Uterus (tissue), 4 donors: ENCODE results near the gene ITPRIP. TPM values are rescaled to one million over a fixed set of nuclear protein-coding genes. Genes with fewer than 3 reads are reported as not detected.
A peak's percentile ranks its signal among the peaks of the same experiment; 100 is the strongest.

Experiments
- DNase-seq, 2 donors: peaks; one replicate each; pipeline ENCODE4 v3.0.0-alpha.2; 2019 to 2020
- H3K27ac ChIP-seq, 2 donors: fragments of 200-600 bp; sonication (generic); 1 replicate in 1 of 2; 2 replicates in 1 of 2; pipeline ENCODE4 v1.5.1; 2016 to 2018
- H3K27me3 ChIP-seq, 2 donors: fragments of 200-600 bp; sonication (generic); one replicate each; pipeline ENCODE4 v1.5.1; 2018 to 2019; ENCODE audit warnings: control low read depth in 1 of 2
- H3K36me3 ChIP-seq, 2 donors: fragments of 200-600 bp; sonication (generic); one replicate each; pipeline ENCODE4 v1.5.1; 2019; ENCODE audit warnings: control low read depth in 1 of 2
- H3K4me1 ChIP-seq, 2 donors: fragments of 200-600 bp; sonication (generic); one replicate each; pipeline ENCODE4 v1.5.1; 2018 to 2019; ENCODE audit warnings: control low read depth in 1 of 2
- H3K4me3 ChIP-seq, 2 donors: fragments of 200-600 bp; sonication (generic); 1 replicate in 1 of 2; 2 replicates in 1 of 2; pipeline ENCODE4 v1.5.1; 2018 to 2019; ENCODE audit warnings: mild to moderate bottlenecking in 1 of 2
- H3K9me3 ChIP-seq, 2 donors: fragments of 200-600 bp; sonication (generic); one replicate each; pipeline ENCODE4 v1.5.1; 2019; ENCODE audit warnings: control low read depth in 1 of 2
- POLR2A ChIP-seq, 2 donors: fragments of 450-650 bp; IDR thresholded peaks; one replicate each; pipeline ENCODE4 v1.6.1; 2016; ENCODE audit warnings: antibody characterized with exemption in 2 of 2, mild to moderate bottlenecking in 1 of 2, moderate library complexity in 1 of 2
- intact Hi-C: fragments of 100-400 bp; cut with DNase I; formaldehyde crosslinking; loops from one replicate; pipeline ENCODE4 v1.15.1; 2023; ENCODE audit warnings: low total_unique reads
- total RNA-seq, 4 donors: library from RNA; depleted of rRNA in 3 of 4; stranded (reverse); fragments of >200 nt in 3 of 4; gene quantifications; one replicate each; pipeline versions ENCODE4 v1.1.0 to v1.2.4, GENCODE V29; 2014 to 2023
- TF ChIP-seq, protein P1 (sequence below), 4 experiments: fragments of 200-600 bp in 2 of 4; fragments of 450-650 bp in 2 of 4; sonication (generic) in 2 of 4; IDR thresholded peaks; one replicate each; pipeline ENCODE4 v1.5.1; 2016 to 2019; ENCODE audit warnings: antibody characterized with exemption in 4 of 4, mild to moderate bottlenecking in 2 of 4, moderate library complexity in 1 of 4
- donor health status: DM: yes; HTN: yes; CAD: no.

The ITPRIP gene
- total RNA-seq, 4 donors from 2014 or later, result 10.0 to 32.6 (median 22.4) TPM

DNA sequence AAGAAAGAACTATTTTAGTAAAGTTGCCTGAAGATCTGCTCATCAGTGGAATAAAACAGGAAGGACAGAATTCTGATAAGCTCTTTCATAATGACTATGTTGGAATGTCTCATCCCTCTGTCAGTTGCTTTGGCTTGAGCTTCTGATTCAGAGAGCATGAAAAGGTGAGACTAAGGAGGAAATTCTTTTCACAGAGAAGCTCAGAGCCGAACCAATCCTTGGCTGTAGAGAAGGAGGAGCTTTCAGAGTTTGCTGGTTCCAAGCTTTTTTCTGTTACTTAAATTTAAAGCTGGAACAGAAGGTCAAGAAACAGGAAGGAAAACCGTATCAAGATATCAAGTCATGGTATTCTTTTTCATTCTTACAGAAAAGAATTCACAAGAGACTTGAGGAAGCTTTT is 45.3 kb downstream of the ITPRIP start:
- Histone ChIP-seq H3K27ac (no peak overlapping the region), H3K27me3 (no peaks in the 10 kb centered on the region), H3K36me3 (no peaks in the 10 kb centered on the region), H3K4me1 (no peaks in the 10 kb centered on the region), H3K4me3 (no peak overlapping the region), H3K9me3 (no peaks in the 10 kb centered on the region)
- intact Hi-C loops, result no loop called here
- TF ChIP-seq POLR2A (IDR thresholded peaks at IDR 0.05), result no peak
- TF ChIP-seq, protein P1, sequence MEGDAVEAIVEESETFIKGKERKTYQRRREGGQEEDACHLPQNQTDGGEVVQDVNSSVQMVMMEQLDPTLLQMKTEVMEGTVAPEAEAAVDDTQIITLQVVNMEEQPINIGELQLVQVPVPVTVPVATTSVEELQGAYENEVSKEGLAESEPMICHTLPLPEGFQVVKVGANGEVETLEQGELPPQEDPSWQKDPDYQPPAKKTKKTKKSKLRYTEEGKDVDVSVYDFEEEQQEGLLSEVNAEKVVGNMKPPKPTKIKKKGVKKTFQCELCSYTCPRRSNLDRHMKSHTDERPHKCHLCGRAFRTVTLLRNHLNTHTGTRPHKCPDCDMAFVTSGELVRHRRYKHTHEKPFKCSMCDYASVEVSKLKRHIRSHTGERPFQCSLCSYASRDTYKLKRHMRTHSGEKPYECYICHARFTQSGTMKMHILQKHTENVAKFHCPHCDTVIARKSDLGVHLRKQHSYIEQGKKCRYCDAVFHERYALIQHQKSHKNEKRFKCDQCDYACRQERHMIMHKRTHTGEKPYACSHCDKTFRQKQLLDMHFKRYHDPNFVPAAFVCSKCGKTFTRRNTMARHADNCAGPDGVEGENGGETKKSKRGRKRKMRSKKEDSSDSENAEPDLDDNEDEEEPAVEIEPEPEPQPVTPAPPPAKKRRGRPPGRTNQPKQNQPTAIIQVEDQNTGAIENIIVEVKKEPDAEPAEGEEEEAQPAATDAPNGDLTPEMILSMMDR (IDR thresholded peaks at IDR 0.05), result no peak
- DNase-seq, result no peak

DNA sequence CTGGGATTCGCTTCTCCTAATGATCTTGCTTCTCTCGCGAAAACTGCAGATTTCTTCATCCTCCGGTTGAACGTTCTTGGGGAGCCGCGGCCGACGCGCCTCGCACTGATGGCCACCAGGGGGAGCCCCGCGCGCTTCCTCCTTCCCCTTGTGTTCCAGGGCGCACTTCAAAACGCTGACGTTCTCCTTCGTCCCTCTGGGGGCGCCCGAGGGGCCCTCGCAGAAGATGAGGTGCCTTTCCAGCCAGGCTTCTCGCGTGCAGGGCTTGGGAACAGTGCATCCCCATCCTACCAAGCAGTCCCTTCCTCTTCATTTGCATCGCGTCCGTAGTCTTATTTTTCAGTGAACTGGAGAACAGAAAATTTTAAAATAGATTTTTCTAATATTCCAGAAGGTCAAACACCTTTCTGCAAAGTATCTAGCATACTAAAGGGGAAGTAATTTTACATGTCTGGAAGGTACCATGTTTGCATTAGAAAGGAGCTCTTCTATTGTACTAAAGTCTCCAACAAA is 46.8 kb downstream of the ITPRIP start:
- intact Hi-C loops, result loop anchor here (2.0 kb wide), 1 partner anchor 61 kb away; the partner anchor contains the start of gene CFAP58
- Histone ChIP-seq H3K4me1 (no peaks in the 10 kb centered on the region), H3K36me3 (no peaks in the 10 kb centered on the region), H3K4me3 (no peak overlapping the region), H3K9me3 (no peaks in the 10 kb centered on the region), H3K27me3 (no peaks in the 10 kb centered on the region), H3K27ac (peak overlapping the region in 1 of 2 donors; percentile 22)
- peak; percentile 91 to 92 for DNase-seq
- peak in 1 of 2 donors; percentile 35 for TF ChIP-seq POLR2A (IDR thresholded peaks at IDR 0.05)
- TF ChIP-seq, protein P1 (IDR thresholded peaks at IDR 0.05), result peak; percentile 100

DNA sequence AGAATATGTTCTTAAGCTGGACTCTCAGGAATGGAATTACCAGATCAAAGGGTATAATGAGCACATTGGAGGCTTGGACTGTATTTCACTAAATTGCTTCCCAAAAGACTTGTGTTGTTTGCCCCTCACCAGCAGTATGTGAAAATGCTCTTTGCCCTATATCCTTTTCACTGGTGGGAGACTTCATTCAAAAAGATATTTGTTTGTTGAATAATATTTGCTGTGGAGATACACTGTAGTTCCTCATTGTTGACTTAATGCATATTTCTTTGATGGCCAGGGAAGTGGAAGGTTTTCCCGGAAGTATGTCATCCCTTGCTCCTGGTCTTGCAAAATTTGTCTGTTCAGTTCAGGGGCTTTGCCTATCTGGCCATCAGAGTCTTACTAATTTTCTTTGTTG is 49.9 kb downstream of the ITPRIP start:
- H3K4me3 ChIP-seq, result no peak overlapping the region
- no peaks in the 10 kb centered on the region for H3K27me3 ChIP-seq
- no peak for DNase-seq
- no peaks in the 10 kb centered on the region for H3K36me3 ChIP-seq
- H3K27ac ChIP-seq, result no peak overlapping the region
- no peaks in the 10 kb centered on the region for H3K4me1 ChIP-seq
- intact Hi-C loops, result no loop called here
- TF ChIP-seq POLR2A (IDR thresholded peaks at IDR 0.05), result no peak
- TF ChIP-seq, protein P1 (IDR thresholded peaks at IDR 0.05), result no peak
- H3K9me3 ChIP-seq, result no peaks in the 10 kb centered on the region

- H3K9me3 ChIP-seq, result no peaks in the 10 kb centered on the region
- no peak overlapping the region for H3K27ac ChIP-seq
- TF ChIP-seq POLR2A (IDR thresholded peaks at IDR 0.05), result no peak
- TF ChIP-seq, protein P1 (IDR thresholded peaks at IDR 0.05), result no peak
- H3K27me3 ChIP-seq, result no peaks in the 10 kb centered on the region
- no peak for DNase-seq
- H3K36me3 ChIP-seq, result no peaks in the 10 kb centered on the region
- no peak overlapping the region for H3K4me3 ChIP-seq
- intact Hi-C loops, result no loop called here
- H3K4me1 ChIP-seq, result no peaks in the 10 kb centered on the region
These were observed 51.3 kb downstream of the ITPRIP start for GRCh38 chr10:104286939-104287338.

DNA sequence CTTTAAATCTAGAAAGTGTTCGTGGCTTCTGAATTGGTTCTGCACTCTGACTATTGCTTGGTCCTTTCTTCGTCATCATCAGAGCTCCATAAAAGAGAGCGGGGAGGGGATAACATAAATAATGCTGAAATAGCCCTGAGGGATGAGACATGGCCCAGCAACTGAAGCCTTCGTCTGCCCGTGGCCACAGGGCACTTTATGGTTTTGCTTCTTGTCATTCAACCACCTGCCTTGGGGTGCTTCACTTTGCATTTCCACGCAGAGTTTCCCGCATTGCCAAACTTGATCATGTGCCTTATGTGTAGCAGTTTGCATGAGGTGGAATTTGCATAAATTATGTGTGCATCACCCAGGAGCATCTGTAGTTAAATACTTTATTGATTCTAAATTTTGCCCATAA is 53.4 kb downstream of the ITPRIP start:
- Histone ChIP-seq H3K4me3 (no peak overlapping the region), H3K9me3 (no peaks in the 10 kb centered on the region), H3K4me1 (no peaks in the 10 kb centered on the region), H3K27ac (no peak overlapping the region), H3K27me3 (no peaks in the 10 kb centered on the region), H3K36me3 (no peaks in the 10 kb centered on the region)
- intact Hi-C loops, result no loop called here
- no peak for DNase-seq
- TF ChIP-seq POLR2A (IDR thresholded peaks at IDR 0.05), result no peak
- TF ChIP-seq, protein P1 (IDR thresholded peaks at IDR 0.05), result no peak
